GM21515 (cell line): ENCODE data around the gene HGFAC.

Experiments
- ATAC-seq: cut with Tn5 transposase; IDR thresholded peaks from one replicate; pipeline ENCODE4 v1.9.1; 2021; ENCODE audit not compliant: unreplicated experiment

The HGFAC gene

DNA sequence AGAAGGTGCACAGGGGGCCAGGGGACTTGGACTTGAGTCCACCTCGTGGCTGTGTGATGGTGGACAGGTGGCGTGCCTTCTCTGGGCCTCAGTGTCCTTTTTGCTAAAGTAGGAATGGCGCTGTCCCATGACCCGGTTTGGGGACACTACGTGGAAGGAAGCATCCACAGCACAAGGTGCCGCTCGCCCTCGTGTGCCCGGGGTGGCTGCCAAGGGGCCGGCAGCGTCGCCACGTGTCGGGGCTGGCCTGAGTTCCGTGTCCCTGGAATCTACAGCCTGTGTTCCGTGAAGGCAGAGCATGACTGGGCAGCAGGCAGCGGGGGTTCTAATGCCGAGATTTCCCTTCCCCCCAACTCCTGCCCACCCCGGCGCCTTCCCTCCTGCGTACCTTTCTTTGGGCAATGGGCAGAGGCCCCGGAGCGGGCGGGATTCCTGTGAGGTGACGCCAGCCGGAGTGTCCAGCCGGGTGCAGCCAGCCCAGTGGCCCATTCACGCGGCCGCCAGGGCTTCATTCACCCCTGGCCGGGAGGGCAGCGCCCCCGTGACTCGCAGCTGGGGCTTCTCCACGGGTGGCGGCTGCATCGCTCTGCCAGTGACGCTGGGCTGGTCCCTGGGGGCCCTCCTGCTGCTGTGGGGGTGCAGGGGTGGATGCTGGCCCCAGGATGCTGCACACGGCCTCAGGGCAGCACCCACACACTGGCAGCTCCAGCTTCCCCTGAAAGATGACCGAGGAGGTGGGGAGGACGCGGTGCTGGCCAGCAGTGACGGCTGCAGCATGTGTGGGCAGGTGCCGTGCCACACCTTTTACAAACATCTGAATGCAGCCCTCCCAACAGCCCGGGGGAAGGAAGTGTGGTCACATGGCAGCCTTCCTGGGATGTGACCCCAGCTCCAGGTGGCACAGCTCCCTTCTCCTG is 42.5 kb downstream of the HGFAC start:
- no peak for ATAC-seq

DNA sequence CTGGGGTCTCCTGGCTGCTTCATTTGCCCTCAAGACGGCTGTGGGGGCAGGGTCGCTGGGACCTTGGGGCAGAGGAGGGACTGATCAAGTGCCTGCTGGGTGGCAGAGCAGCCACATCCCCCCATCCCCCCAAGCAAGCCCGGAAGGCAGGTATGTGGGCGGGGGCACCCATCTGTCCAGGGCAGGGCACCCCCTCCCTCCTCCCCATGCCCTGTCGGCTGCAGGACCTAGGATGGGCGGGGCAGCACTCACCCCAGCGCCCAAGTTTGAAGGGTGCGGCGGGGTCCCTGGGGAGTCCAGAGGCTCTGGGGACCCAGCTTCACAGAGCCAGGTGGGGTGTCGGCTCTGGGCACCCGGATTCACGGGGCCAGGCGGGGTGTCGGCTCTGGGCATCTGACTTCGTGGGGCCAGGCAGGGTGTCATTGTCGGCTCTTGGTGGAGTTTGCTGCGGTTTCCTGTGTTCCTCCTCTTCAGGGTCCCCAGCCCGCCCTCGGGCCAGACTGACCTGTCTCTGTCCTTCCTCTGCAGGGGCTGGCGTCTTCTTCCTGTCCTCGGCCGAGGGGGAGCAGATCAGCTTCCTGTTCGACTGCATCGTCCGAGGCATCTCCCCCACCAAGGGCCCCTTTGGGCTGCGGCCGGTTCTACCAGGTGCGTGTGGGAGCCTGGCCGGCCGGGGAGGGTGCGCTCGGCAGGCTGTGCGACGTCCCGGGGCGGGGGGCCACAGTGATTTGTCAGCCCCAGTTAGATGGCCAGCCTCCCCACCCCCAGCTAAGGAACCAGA is 43.4 kb downstream of the HGFAC start:
- no peak for ATAC-seq

DNA sequence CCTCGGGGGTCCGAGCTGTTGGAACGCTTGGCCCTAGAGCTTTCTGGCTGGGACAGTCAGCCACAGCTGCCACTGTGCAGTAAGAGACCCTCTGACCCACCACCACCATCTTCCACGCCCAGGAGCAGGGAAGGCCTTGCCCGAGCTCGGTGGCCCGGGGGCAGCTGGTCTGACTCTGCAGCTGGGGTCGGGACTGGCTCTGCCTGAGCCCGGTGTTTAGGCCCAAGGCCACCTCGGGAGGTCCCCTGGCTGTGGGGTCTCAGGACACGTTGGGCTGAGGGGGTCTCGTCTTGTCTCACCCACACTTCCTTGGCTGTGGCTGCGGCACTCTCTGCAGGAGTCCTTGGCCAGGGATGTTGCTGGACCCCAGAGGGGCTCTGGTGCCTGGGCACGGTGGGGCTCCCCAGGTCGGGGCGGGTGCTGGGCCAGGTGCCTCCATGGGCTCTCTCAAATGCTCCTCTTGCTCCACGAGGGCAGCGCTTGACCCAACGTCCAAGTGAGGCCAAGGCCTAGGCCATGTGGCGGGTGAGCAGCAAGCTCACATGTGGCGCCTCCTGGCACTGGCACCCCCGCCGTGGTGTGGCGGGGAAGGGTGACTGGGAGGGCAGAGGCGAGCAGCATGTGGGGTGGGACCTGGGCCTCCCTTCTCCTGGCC is 44.2 kb downstream of the HGFAC start:
- ATAC-seq, result no peak

DNA sequence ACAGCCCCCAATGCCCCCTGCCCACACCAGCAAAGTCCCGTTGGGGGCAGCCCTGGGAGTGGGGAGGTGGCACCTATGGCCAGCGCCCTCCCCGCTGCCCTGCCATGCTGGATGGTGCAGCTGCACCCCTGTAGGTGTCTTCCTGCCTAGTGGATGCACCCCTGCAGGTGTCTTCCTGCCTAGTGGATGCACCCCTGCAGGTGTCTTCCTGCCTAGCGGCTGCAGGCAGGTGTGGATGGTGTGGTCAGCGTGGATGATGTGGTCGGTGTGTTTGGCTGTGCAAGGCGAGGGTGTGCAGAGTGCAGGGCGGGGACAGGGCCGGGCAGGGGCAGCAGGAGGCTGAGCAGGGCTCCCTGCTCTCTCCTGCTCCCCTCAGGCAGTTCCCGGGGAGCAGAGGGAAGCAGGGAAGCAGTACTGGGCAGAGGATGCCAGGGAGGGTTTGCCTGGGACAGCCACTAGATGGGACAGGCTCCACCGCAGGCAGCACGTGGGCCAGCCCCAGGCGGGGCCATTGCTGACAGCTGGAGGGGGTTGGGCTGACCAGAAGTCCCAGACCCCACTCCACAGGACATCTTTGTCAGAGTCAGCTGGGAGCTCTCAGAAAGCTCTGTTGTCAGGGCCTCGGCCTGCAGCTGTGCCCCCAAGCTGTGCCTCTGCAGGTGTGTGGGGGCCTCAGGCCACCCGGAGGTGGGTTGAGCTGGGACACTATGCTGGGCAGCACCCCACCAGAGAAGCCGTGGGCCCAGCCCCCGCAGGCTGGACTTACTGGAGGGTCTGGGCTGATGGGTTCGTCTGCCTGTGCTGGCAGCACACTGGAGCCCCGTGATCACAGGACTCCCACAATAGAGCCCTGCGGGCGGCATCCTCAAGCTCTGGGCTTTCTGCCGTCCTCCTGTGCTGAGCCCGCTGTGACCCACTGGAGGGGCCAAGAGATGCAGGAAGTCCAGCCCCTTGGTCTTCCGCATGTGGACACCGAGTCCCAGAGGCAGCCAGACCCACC is 45.1 kb downstream of the HGFAC start:
- no peak for ATAC-seq

DNA sequence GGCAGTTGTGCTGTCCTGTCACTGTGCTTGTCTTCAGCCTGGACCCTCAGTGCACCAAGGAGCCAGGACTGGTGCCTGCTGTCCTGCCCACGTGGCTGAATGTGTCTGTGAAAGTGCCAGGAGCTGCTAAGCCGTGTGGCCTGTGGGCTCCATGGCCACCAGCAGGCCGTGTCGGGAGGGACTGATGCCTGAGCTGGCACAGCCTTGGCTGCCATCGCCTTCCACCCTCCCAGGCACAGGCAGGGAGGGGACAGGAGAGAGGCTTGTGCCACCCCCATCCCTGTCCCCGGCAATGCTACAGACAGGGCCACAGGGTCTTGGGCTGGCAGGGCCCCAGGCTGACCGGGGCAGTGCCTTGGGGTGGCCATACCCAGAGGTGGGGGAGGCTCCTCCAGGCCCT is 46.1 kb downstream of the HGFAC start:
- ATAC-seq, result no peak

DNA sequence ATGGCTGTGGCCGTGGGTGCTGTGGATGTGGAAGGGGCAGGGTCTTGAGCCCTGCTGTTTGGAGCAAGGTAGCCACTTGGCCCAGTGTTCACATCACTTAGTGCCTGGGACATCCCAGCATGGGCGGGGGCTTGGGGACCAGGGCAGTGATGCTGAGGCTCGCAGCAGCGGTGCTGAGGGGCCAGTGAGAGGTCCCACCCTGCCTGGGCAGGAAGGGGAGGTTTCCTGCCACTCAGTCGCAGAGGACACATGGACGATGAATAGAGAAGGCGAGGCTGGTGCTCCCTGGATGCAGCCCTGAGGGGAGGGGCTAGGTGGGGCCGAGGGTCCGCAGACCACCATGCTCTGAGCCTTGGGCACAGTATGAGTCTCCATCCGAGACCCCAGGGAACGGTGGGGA is 47.1 kb downstream of the HGFAC start:
- no peak for ATAC-seq

DNA sequence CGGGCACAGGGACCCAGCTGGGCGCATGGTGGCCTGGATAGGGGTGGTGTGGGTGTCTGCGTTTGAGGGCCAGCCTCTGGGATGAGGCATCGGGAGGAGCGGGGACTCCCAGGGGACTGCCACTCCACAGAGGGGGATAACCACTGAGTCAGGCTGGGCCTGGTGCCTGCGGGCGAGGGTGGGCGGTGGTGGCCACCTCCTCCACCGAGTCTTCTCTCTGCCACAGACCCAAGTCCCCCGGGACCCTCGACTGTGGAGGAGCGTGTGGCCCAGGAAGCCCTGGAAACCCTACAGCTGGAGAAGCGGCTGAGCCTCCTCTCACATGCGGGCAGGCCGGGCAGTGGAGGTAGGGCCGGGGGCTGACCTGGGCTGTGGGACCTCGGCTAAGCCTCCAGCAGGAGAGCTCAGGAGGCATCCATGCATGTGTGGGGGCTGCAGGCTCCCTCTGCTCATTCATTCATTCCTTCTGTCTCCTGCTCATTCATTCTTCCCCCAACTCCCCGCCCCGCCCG is 47.7 kb downstream of the HGFAC start:
- no peak for ATAC-seq

DNA sequence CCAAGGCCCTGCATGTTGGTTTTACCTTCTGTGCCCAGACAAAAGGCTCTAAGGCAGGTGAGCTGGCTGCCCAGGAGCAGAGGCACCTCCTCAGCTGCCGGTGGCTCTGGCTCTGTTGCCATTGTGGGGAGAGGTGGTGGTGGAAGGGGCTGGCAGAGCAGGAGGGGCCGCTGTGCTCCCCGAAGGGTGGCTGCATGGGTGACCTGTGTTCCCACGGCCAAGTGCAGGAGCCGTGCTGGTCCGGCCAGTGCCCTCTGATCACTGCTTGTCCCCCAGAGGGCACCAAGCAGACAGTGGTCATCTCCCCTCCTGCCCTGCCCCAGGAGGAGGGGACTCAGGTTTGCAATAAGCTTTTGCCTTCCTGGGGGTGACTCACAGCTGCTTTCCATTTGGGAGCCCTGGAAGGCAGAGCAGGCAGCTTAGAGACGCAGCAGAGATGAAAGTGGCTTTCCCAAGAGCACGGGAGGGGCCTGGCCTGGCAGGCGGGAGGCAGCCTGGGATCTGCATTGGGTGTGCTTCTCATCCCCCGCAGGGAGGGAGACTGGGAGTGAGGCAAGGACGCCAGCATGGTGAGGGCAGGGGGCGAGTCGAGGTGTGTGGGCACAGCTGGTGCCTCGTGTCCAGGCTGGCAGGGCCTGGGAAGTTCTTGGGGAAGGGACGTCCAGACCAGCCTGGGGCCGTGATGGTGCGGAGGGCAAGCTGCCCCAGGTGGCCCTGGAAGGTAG is 50.1 kb downstream of the HGFAC start:
- no peak for ATAC-seq

DNA sequence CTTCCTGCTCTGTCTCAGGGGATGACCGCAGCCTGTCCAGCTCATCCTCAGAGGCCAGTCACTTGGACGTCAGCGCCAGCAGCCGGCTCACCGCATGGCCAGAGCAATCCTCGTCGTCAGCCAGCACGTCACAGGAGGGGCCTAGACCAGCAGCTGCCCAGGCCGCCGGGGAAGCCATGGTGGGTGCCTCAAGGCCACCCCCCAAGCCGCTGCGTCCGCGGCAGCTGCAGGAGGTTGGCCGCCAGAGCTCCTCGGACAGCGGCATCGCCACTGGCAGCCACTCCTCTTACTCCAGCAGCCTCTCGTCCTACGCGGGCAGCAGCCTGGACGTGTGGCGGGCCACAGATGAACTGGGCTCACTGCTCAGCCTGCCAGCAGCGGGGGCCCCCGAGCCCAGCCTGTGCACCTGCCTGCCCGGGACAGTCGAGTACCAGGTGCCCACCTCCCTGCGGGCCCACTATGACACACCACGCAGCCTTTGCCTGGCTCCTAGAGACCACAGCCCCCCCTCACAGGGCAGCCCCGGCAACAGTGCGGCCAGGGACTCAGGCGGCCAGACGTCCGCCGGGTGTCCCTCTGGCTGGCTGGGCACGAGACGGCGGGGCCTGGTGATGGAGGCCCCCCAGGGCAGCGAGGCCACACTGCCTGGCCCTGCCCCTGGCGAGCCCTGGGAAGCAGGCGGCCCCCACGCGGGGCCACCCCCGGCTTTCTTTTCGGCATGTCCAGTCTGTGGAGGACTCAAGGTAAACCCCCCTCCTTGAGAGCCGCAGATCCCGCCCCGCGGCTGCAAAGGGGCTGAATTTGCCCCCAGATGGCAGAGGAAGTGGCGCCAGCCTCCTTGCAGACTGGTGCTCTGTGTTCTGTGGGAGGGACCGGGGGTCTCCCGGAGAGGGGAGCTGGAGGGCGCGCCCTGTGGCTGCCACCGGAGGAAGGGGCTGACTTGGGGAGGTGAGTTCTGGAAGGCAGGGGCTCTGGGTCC is 51.3 kb downstream of the HGFAC start:
- no peak for ATAC-seq

DNA sequence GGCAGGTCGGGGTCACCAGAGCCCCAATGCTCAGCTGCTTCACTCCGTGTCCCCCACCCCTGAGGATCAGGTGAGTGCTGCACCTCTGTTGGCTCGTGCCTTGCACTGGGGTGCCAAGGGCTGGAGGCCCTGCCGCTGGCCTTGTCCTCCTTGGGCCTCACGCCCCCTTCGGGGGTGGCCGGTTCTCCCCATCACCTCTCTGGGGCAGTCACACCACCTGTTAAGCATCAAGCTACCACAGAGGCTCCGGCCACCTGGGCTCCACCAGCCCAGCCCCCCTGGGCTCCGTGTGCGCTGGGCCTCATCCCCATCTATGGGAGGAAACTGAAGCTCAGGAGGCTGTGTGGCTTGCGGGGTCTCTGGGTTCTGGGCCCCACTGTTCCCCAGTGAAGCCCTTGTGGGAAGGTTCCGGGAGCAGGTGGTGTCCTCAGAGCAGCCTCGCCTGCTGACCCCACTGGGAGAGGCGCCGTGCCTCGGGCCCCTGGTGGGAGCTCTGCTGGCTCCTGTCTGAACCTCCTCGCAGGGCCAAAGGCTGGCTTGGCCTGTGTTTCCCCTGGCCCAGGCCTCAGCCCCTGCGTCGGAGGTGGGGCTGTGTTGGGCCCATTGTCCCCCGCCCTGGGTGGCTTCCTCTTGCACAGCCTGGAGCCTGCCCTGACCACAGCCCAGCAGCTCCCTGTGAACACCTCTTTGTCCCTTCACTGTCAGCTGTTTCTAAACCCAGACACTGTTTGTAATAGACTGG is 52.1 kb downstream of the HGFAC start:
- ATAC-seq, result no peak

DNA sequence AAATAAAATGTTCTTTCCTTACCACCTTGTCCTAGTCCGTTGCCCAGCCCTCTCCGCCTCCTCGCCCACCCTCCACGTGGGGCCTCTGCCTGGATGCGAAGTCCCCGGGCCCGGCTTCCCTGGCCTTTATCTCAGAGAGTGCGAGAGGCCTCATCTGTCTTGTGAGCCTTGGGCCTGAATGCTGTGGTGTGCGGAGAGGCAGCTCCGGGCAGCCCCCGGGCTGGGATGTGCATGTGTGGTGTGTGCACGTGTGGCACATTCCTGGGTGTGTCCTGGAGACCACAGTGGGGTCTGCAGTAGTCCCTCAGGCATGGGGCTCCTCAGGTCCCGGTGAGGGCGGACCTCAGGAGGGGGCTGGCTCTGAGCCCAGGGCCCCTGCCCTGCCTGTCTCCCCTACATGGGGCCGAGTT is 52.7 kb downstream of the HGFAC start:
- no peak for ATAC-seq

DNA sequence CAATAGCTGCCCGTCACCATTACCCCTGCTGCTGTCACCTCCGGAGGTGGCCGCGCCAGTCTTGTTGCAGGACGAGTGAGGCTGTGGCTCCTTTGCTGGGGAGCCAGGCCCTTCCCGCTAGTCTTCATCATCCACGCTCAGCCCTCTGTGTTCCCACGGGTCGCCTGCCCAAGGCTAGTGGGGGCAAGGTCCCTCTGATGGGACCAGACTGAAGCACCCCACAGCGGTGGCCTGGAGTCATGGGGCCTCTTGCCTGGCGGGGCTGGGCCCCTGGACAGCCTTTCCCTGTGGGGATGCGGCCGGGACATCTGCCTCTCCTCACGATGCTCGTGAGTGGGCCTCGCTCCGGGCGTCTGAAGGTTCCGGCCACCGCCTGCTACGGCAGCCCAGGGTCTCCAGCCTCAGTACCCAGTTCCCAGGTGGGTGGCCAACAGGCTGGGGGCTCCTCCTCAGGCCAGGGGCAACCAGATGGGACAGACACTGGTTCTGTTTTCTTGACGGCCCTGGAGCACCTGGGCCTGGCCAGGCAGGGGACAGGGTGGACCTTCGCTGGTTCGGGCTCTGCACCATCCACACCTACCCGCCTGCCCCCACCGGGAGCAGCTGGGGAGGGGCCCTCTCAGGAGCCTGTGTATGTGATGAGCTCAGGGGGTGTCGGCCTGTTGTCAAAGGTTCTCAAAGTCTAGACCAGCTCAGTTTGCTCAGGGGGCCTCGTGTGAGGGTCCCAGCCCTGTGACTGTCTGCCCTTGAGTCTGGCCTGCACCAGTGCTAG is 53.6 kb downstream of the HGFAC start:
- no peak for ATAC-seq

DNA sequence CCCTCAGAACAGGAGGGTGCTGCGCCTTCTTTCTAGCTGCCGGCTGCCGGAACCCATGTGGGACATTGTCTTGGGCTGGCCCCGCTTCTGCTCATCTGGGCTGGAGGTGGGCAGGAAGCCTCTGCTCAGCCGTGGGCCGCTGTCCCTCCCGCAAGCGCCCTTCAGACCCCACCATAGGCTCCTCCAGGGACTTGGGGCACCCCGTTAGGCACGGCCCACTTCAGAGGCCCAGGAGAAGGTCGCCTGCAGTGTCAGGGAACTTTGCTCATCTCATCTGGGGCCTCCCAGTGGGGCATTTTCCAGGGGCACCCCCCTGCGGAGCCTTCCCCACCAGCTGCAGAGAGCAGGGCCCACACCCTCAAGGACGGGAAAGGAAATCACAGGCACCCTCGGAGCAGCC is 54.3 kb downstream of the HGFAC start:
- no peak for ATAC-seq

DNA sequence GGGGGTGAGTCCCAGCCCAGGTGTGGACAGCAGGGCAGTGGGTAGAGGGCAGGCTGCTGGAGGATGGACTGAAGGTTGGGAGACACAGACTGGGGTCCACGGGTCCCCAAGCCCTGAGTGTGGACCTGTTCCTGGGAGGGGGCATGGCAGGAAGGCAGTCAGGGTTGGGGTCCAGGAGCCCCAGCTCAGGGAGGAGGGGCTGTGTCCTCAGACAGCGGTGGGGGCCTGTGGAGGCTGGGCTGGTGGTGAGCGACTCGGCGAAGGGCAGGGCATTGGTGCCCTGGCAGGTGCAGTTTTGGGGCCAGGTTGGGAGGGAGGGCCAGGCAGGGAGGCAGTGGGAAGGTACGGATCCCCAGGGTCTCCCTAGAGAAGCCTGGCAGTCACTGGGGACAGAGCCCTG is 55.3 kb downstream of the HGFAC start:
- no peak for ATAC-seq

DNA sequence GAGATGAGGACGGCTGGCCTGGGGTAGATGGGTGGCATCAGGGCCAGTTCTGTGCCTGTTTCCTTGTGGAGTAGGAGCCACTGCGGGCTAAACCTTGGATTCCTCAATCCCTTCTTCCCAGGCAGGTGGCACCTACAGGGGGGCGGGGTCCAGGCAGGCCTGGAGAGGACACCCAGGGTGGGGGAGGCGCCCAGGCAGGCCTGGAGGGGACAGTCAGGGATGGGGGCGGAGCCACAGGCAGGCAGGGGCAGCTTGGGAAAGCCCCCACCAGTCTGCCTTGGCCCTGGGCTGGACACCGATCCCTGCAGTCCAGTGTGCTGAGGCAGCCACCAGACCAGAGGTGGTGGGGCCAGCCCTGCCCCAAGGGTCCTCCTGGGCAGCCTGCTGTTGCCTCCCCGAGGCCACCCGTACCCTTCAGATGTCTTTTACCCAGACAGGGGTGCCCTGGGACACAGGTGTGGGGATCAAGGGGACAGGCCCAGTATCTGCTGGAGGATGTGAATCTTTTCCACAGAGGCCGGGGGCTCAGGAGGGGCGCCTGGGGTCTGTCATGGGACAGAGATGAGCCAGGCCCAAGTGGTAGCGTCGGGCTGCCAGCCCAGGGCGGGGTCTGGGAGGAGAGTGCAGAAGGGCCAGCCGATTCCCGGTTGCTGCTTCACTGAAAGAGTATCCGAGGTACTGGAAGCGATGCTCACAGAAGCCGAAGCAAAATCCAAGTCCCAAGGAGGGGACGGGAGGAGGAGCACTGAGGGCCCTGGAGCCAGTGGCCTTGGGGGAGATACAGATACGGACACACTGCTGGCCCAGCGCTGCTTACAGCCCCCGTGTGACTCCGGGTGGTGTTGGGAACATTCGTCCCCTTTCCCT is 56.0 kb downstream of the HGFAC start:
- no peak for ATAC-seq

DNA sequence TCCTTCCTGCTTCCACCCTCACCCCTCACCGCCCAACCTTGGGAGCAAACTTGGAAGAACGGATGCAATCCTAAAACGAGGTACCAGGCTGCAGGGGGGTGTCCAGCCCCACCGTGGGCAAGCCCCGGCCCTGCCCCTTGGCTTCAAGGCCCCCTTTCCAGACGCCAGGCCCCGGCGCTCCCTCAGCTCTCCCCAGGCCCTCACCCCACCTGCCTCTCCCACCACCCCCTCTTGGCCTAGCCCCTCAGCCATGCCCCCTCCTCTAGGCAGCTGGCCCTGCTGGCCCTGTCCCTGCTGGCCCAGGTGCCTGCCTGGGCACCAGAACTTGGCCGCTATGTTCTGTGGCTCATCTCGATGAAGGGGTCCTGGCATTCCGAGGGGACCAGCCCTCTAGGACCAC is 56.6 kb downstream of the HGFAC start:
- ATAC-seq, result no peak
